ENCODE data around the gene CNOT1. TPM values are rescaled to one million over a fixed set of nuclear protein-coding genes. Genes with fewer than 3 reads are reported as not detected.

The CNOT1 gene
- total and polyA plus RNA-seq, 4 donors, result 35.6 to 187 (median 120) TPM

DNA sequence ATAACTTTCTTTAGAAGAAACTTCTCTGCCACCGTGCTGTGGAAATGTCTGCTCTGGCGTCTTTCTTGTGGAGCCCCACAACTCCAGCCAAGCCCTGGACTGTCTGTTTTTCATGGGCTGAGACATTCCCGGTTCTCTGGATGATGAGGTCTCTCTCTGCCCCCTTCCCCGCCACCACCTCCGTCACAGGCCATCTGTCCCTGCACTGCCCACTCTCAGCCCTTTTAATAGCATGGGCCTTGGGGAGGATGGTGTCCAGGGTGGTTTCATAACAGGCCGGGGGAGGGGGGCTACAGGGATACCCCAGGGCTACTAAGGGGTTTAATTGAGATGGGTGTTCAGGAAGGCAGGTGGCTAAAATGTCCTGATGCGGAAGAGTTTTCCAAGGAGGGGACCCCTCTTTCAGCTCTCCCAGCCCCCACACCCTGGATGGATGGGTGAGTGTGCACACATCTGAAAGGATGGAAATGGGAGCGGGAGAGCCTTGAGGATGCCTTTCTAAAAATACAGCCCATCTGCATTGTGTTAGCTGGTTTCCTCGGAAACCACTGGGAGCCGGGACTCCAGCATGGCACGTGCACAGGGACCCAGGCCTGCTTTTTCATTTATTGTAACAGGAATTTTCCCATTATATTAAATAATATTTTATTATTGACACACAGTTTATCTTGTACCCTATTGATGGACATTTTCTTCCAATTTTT is 144.3 kb downstream of the CNOT1 start:
- WGBS, 2 donors, result 80 to 81% methylated on average over 11 of the region's 11 CpGs
- Histone ChIP-seq H3K27ac (ENCODE audit: low read depth in 1 of 2, low read length in 1 of 2) (peak overlapping the region in 1 of 2 donors; percentile 62), H3K9me3 (ENCODE audit: control insufficient read depth in 4 of 4, insufficient read depth in 3 of 4, low read length in 3 of 4) (no peaks in the 10 kb centered on the region), H3K27me3 (ENCODE audit: control insufficient read depth in 3 of 3, insufficient read depth in 3 of 3, low read length in 2 of 3) (peaks cover 0 to 4% (median 3%) of the 10 kb centered on the region in 3 donors), H3K36me3 (ENCODE audit: control insufficient read depth in 4 of 4, insufficient read depth in 4 of 4, low read length in 4 of 4) (no peaks in the 10 kb centered on the region), H3K9ac (ENCODE audit: insufficient read depth in 1 of 2, low read length in 2 of 2) (no peak overlapping the region), H3K4me1 (ENCODE audit: control insufficient read depth in 5 of 5, insufficient read depth in 5 of 5, low read length in 5 of 5) (peaks cover 0 to 6% (median 0%) of the 10 kb centered on the region in 5 donors), H3K4me3 (no peak overlapping the region)
- ATAC-seq (ENCODE audit: insufficient read depth, low FRiP score), result no peak
- DNase-seq, result no peak
- no peak for TF ChIP-seq CTCF (IDR thresholded peaks at IDR 0.05; ENCODE audit: control extremely low read depth, extremely low read depth)

DNA sequence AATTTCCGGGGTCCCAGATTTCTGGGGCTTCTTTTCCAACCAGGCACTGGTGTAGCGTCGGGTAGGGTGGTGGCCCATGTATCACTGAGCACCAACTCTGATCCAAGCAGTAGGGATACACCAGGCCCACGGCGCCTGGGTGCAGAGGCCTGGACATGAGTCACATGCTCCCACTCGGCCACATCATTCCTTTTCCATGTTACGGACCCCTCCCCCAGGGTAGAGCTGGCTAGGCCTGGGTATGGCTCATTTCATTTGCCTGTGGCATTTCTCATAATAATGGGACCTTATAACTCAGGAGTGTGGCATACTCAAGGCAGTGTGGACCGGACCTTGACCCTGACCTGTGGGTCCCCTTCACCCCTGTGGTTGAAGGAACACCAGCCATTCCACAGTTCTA is 147.7 kb downstream of the CNOT1 start:
- DNase-seq (no peak), ATAC-seq (ENCODE audit: insufficient read depth, low FRiP score) (no peak)
- H3K27ac ChIP-seq (ENCODE audit: low read depth in 1 of 2, low read length in 1 of 2), result peak overlapping the region in 1 of 2 donors; percentile 38
- H3K27me3 ChIP-seq (ENCODE audit: control insufficient read depth in 3 of 3, insufficient read depth in 3 of 3, low read length in 2 of 3), result peaks cover 0 to 9% (median 4%) of the 10 kb centered on the region in 3 donors
- WGBS, 2 donors, result 79 to 80% methylated on average over 8 of the region's 8 CpGs
- no peak overlapping the region for H3K4me3 ChIP-seq
- no peaks in the 10 kb centered on the region for H3K36me3 ChIP-seq (ENCODE audit: control insufficient read depth in 4 of 4, insufficient read depth in 4 of 4, low read length in 4 of 4)
- no peak overlapping the region for H3K9ac ChIP-seq (ENCODE audit: insufficient read depth in 1 of 2, low read length in 2 of 2)
- no peak for TF ChIP-seq CTCF (IDR thresholded peaks at IDR 0.05; ENCODE audit: control extremely low read depth, extremely low read depth)
- peaks cover 0 to 9% (median 0%) of the 10 kb centered on the region in 5 donors for H3K4me1 ChIP-seq (ENCODE audit: control insufficient read depth in 5 of 5, insufficient read depth in 5 of 5, low read length in 5 of 5)
- H3K9me3 ChIP-seq (ENCODE audit: control insufficient read depth in 4 of 4, insufficient read depth in 3 of 4, low read length in 3 of 4), result no peaks in the 10 kb centered on the region

GRCh38 chr16:58481226-58481869 is 148.3 kb downstream of the CNOT1 start:
- TF ChIP-seq CTCF (IDR thresholded peaks at IDR 0.05; ENCODE audit: control extremely low read depth, extremely low read depth), result no peak
- Histone ChIP-seq H3K36me3 (ENCODE audit: control insufficient read depth in 4 of 4, insufficient read depth in 4 of 4, low read length in 4 of 4) (no peaks in the 10 kb centered on the region), H3K9me3 (ENCODE audit: control insufficient read depth in 4 of 4, insufficient read depth in 3 of 4, low read length in 3 of 4) (no peaks in the 10 kb centered on the region), H3K4me1 (ENCODE audit: control insufficient read depth in 5 of 5, insufficient read depth in 5 of 5, low read length in 5 of 5) (peaks cover 0 to 9% (median 0%) of the 10 kb centered on the region in 5 donors), H3K4me3 (no peak overlapping the region), H3K27me3 (ENCODE audit: control insufficient read depth in 3 of 3, insufficient read depth in 3 of 3, low read length in 2 of 3) (peaks cover 0 to 9% (median 4%) of the 10 kb centered on the region in 3 donors), H3K27ac (ENCODE audit: low read depth in 1 of 2, low read length in 1 of 2) (peak overlapping the region in 1 of 2 donors; percentile 38), H3K9ac (ENCODE audit: insufficient read depth in 1 of 2, low read length in 2 of 2) (no peak overlapping the region)
- 95 to 98% methylated on average over 11 of the region's 11 CpGs for WGBS, 2 donors
- no peak for DNase-seq
- ATAC-seq (ENCODE audit: insufficient read depth, low FRiP score), result no peak
